ENCODE data around the gene SEMG2. TPM values are rescaled to one million over a fixed set of nuclear protein-coding genes. Genes with fewer than 3 reads are reported as not detected.

SEMG2 gene
- total and polyA plus RNA-seq, 2 experiments from 2014 or later = not detected

DNA sequence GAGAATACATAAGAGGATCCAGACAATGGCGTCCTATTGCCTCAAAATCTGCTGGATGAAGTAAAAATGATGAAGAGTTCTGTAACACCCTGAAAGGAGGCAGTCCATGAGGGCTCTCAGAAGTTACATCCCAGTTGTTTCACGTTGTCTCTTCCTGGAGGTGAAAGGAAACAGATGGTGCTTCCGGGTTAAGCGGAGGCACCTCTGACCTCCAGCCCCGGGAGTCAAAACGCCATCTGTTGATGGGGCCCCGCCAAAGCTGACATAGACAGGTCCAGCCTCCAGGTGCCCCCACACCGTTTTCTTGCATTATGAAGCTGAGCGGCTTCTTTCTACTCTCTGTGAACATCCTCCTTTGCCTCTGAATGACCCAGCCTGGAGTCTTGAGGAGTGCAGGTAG is 9.5 kb downstream of the SEMG2 start:
- no peaks in the 10 kb centered on the region for H3K79me2 ChIP-seq (ENCODE audit: insufficient read depth)
- no peaks in the 10 kb centered on the region for H3K36me3 ChIP-seq (ENCODE audit: low read depth)

DNA sequence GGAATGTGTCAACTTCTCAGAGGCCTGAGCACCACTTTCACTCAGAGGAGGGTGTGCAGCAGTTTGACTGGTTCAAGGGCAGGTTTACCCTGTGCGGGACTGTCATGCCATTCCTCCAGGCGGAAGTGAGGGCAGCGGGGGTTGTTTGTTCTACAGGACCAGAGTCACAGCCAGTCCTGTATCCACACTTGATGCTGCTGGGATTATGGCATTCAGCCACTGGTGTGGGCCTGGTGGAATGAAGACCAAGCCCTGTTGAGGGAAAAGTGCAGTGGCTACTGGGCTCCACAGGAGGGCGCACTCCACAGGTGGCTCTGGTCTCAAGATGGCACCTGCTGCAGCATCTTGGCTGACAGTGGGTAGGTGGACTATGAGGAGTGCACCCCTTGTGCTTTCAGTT is 14.8 kb downstream of the SEMG2 start:
- Histone ChIP-seq H4K20me1 (ENCODE audit: insufficient read depth) (no peaks in the 10 kb centered on the region), H3K4me2 (ENCODE audit: unreplicated experiment) (no peak overlapping the region), H3K4me1 (ENCODE audit: insufficient read depth) (no peaks in the 10 kb centered on the region), H3F3A (ENCODE audit: insufficient read depth) (no peaks in the 10 kb centered on the region), H3K36me3 (ENCODE audit: low read depth) (no peaks in the 10 kb centered on the region), H3K9ac (no peak overlapping the region), H3K9me3 (ENCODE audit: low read depth) (no peaks in the 10 kb centered on the region), H3K9me2 (ENCODE audit: insufficient read depth) (no peaks in the 10 kb centered on the region), H2AFZ (no peak overlapping the region), H3K27ac (no peak overlapping the region), H3K79me2 (ENCODE audit: insufficient read depth) (no peaks in the 10 kb centered on the region), H3K4me3 (no peak overlapping the region), H3K27me3 (replicated peaks; ENCODE audit: insufficient read depth) (0 out of 2 replicates have a peak, but pooled peaks cover 10% of the 10 kb centered on the region)
- TF ChIP-seq EZH2 (IDR thresholded peaks at IDR 0.05; ENCODE audit: insufficient read depth, poor library complexity, severe bottlenecking) (no peak), EZH2phosphoT487 (IDR thresholded peaks at IDR 0.05; ENCODE audit: insufficient read depth, low read depth) (no peak)
- no peak for DNase-seq
- WGBS, 2 experiments (ENCODE audit: low coverage in 1 of 2, low lambda C conversion rate in 2 of 2, missing lambda C conversion rate in 2 of 2) = 44 to 54% methylated on average over 4 of the region's 4 CpGs
- in situ Hi-C loops (cut with MboI) = no loop called here

More for the DNA sequence above, 9.5 kb downstream of the SEMG2 start:
- Histone ChIP-seq H3K9ac (no peak overlapping the region), H3K9me2 (ENCODE audit: insufficient read depth) (no peaks in the 10 kb centered on the region), H3K4me1 (ENCODE audit: insufficient read depth) (no peaks in the 10 kb centered on the region), H3K27ac (no peak overlapping the region), H3K27me3 (replicated peaks; ENCODE audit: insufficient read depth) (0 out of 2 replicates have a peak, but pooled peaks cover 10% of the 10 kb centered on the region), H3K9me3 (ENCODE audit: low read depth) (no peaks in the 10 kb centered on the region), H2AFZ (no peak overlapping the region), H4K20me1 (ENCODE audit: insufficient read depth) (no peaks in the 10 kb centered on the region), H3K4me2 (ENCODE audit: unreplicated experiment) (no peak overlapping the region), H3K4me3 (no peak overlapping the region), H3F3A (ENCODE audit: insufficient read depth) (no peaks in the 10 kb centered on the region)
- DNase-seq = no peak
- WGBS, 2 experiments (ENCODE audit: low coverage in 1 of 2, low lambda C conversion rate in 2 of 2, missing lambda C conversion rate in 2 of 2) = 43% methylated on average over 9 of the region's 9 CpGs
- no peak for TF ChIP-seq EZH2phosphoT487 (IDR thresholded peaks at IDR 0.05; ENCODE audit: insufficient read depth, low read depth)
- no peak for TF ChIP-seq EZH2 (IDR thresholded peaks at IDR 0.05; ENCODE audit: insufficient read depth, poor library complexity, severe bottlenecking)
- in situ Hi-C loops (cut with MboI) = no loop called here

DNA sequence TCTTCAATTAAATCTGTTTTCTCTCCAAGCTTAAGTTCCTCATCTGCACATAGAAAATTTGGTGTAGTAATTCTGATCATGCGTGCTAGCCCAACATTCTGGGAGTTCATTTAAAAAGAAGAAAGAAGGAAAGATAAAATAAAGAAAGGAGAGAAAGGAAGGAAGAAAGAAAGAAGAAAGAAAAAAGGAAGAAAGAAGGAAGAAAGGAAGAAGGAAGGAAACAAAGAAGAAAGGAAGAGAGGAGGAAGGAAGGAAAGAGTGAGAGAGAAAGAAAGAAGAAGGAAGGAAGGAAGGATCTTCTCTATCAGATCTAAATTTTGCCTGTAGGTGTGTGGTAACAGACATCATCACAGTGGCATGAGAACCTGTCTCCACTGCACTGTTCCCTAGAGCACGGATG is 17.0 kb downstream of the SEMG2 start:
- Histone ChIP-seq H3K4me2 (ENCODE audit: unreplicated experiment) (no peak overlapping the region), H3K4me1 (ENCODE audit: insufficient read depth) (no peaks in the 10 kb centered on the region), H3K9me2 (ENCODE audit: insufficient read depth) (no peaks in the 10 kb centered on the region), H3K27me3 (replicated peaks; ENCODE audit: insufficient read depth) (peaks cover 26% of the 10 kb centered on the region; the same call in 1 of the 2 replicates), H3K27ac (no peak overlapping the region), H3F3A (ENCODE audit: insufficient read depth) (no peaks in the 10 kb centered on the region), H3K9me3 (ENCODE audit: low read depth) (no peaks in the 10 kb centered on the region), H3K9ac (no peak overlapping the region), H3K79me2 (ENCODE audit: insufficient read depth) (no peaks in the 10 kb centered on the region), H4K20me1 (ENCODE audit: insufficient read depth) (no peaks in the 10 kb centered on the region), H2AFZ (no peak overlapping the region), H3K36me3 (ENCODE audit: low read depth) (no peaks in the 10 kb centered on the region), H3K4me3 (no peak overlapping the region)
- no peak for DNase-seq
- in situ Hi-C loops (cut with MboI) = no loop called here
- 73 to 74% methylated on average over 2 of the region's 2 CpGs for WGBS, 2 experiments (ENCODE audit: low coverage in 1 of 2, low lambda C conversion rate in 2 of 2, missing lambda C conversion rate in 2 of 2)
- no peak for TF ChIP-seq EZH2phosphoT487 (IDR thresholded peaks at IDR 0.05; ENCODE audit: insufficient read depth, low read depth)
- no peak for TF ChIP-seq EZH2 (IDR thresholded peaks at IDR 0.05; ENCODE audit: insufficient read depth, poor library complexity, severe bottlenecking)

- Histone ChIP-seq H3K36me3 (ENCODE audit: low read depth) (no peaks in the 10 kb centered on the region), H3K27ac (no peak overlapping the region), H4K20me1 (ENCODE audit: insufficient read depth) (no peaks in the 10 kb centered on the region), H3K9me2 (ENCODE audit: insufficient read depth) (no peaks in the 10 kb centered on the region), H3K27me3 (replicated peaks; ENCODE audit: insufficient read depth) (peaks cover 83% of the 10 kb centered on the region), H3K9ac (no peak overlapping the region), H3K4me3 (no peak overlapping the region), H3K4me1 (ENCODE audit: insufficient read depth) (no peaks in the 10 kb centered on the region), H2AFZ (no peak overlapping the region), H3K9me3 (ENCODE audit: low read depth) (no peaks in the 10 kb centered on the region), H3F3A (ENCODE audit: insufficient read depth) (no peaks in the 10 kb centered on the region), H3K79me2 (ENCODE audit: insufficient read depth) (no peaks in the 10 kb centered on the region), H3K4me2 (ENCODE audit: unreplicated experiment) (no peak overlapping the region)
- no peak for DNase-seq
- TF ChIP-seq EZH2 (IDR thresholded peaks at IDR 0.05; ENCODE audit: insufficient read depth, poor library complexity, severe bottlenecking) (no peak), EZH2phosphoT487 (IDR thresholded peaks at IDR 0.05; ENCODE audit: insufficient read depth, low read depth) (no peak)
- WGBS, 2 experiments (ENCODE audit: low coverage in 1 of 2, low lambda C conversion rate in 2 of 2, missing lambda C conversion rate in 2 of 2) = 69 to 74% methylated on average over 6 of the region's 6 CpGs
- in situ Hi-C loops (cut with MboI) = no loop called here
Measured at GRCh38 chr20:45246109-45246508, 24.9 kb downstream of the SEMG2 start.

- Histone ChIP-seq H3K9ac (no peak overlapping the region), H2AFZ (no peak overlapping the region), H3K36me3 (ENCODE audit: low read depth) (no peaks in the 10 kb centered on the region), H3K79me2 (ENCODE audit: insufficient read depth) (no peaks in the 10 kb centered on the region), H3F3A (ENCODE audit: insufficient read depth) (no peaks in the 10 kb centered on the region), H4K20me1 (ENCODE audit: insufficient read depth) (no peaks in the 10 kb centered on the region), H3K4me1 (ENCODE audit: insufficient read depth) (no peaks in the 10 kb centered on the region), H3K9me2 (ENCODE audit: insufficient read depth) (no peaks in the 10 kb centered on the region), H3K4me2 (ENCODE audit: unreplicated experiment) (no peak overlapping the region), H3K27ac (no peak overlapping the region), H3K27me3 (replicated peaks; ENCODE audit: insufficient read depth) (peaks cover 74% of the 10 kb centered on the region), H3K9me3 (ENCODE audit: low read depth) (no peaks in the 10 kb centered on the region), H3K4me3 (no peak overlapping the region)
- DNase-seq = no peak
- TF ChIP-seq EZH2phosphoT487 (IDR thresholded peaks at IDR 0.05; ENCODE audit: insufficient read depth, low read depth) = no peak
- TF ChIP-seq EZH2 (IDR thresholded peaks at IDR 0.05; ENCODE audit: insufficient read depth, poor library complexity, severe bottlenecking) = no peak
- 55 to 57% methylated on average over 1 of the region's 1 CpG for WGBS, 2 experiments (ENCODE audit: low coverage in 1 of 2, low lambda C conversion rate in 2 of 2, missing lambda C conversion rate in 2 of 2)
- in situ Hi-C loops (cut with MboI) = no loop called here
Measured at GRCh38 chr20:45247865-45248264, 26.7 kb downstream of the SEMG2 start.
